Neuronal stem cell (in vitro differentiated cells): ENCODE results near the gene ATG9B.

Source experiments
- DNase-seq: peaks from one replicate; pipeline ENCODE4 v3.0.0-alpha.2; 2013; ENCODE audit warnings: low spot score
- H2AFZ ChIP-seq: one replicate; pipeline ENCODE4 v1.6.1; 2013; ENCODE audit warnings: mild to moderate bottlenecking, low read length, inconsistent platforms
- H2AK5ac ChIP-seq: 2 replicates; pipeline ENCODE4 v1.6.1; 2013; ENCODE audit warnings: low read depth, mild to moderate bottlenecking, inconsistent platforms, low read length, moderate library complexity, mixed read lengths
- H2BK120ac ChIP-seq: 2 replicates; pipeline ENCODE4 v1.6.1; 2013; ENCODE audit warnings: low read depth, mild to moderate bottlenecking, inconsistent platforms, low read length, moderate library complexity, mixed read lengths
- H2BK12ac ChIP-seq: one replicate; pipeline ENCODE4 v1.6.1; 2013; ENCODE audit warnings: low read length, inconsistent platforms
- H2BK15ac ChIP-seq: 2 replicates; pipeline ENCODE4 v1.6.1; 2013; ENCODE audit warnings: mild to moderate bottlenecking, low read length, inconsistent platforms, mixed read lengths
- H2BK5ac ChIP-seq: one replicate; pipeline ENCODE4 v1.6.1; 2013; ENCODE audit warnings: inconsistent platforms, mild to moderate bottlenecking, low read length, moderate library complexity
- H3K14ac ChIP-seq: one replicate; pipeline ENCODE4 v1.6.1; 2013; ENCODE audit warnings: low read length, inconsistent platforms
- H3K18ac ChIP-seq: 2 replicates; pipeline ENCODE4 v1.6.1; 2013; ENCODE audit warnings: low read length, inconsistent platforms
- H3K23ac ChIP-seq: 2 replicates; pipeline ENCODE4 v1.6.1; 2013; ENCODE audit warnings: low read depth, mild to moderate bottlenecking, mixed read lengths, low read length, inconsistent platforms; ENCODE audit not compliant: poor library complexity
- H3K27ac ChIP-seq: replicated peaks from 3 replicates; pipeline ENCODE4 v1.5.1; 2013; ENCODE audit warnings: low read length, inconsistent platforms
- H3K27me3 ChIP-seq, 3 experiments: 2 replicates each; pipeline ENCODE4 v1.6.1; 2013; ENCODE audit warnings: low read length in 3 of 3, mild to moderate bottlenecking in 2 of 3, inconsistent platforms in 1 of 3, low read depth in 1 of 3, mixed read lengths in 1 of 3, moderate library complexity in 1 of 3; ENCODE audit not compliant: control insufficient read depth in 3 of 3, insufficient read depth in 3 of 3
- H3K36me3 ChIP-seq, 2 donors: replicated peaks in 1 of 2; 2 replicates each; pipeline ENCODE4 v1.6.1; 2013; ENCODE audit warnings: low read length in 2 of 2; ENCODE audit not compliant: control insufficient read depth in 2 of 2, insufficient read depth in 2 of 2
- H3K4ac ChIP-seq: 2 replicates; pipeline ENCODE4 v1.6.1; 2013; ENCODE audit warnings: inconsistent platforms, mild to moderate bottlenecking, low read length, moderate library complexity
- H3K4me1 ChIP-seq, 2 donors: 1 replicate in 1 of 2; 2 replicates in 1 of 2; pipeline ENCODE4 v1.6.1; 2013; ENCODE audit warnings: low read length in 2 of 2, low read depth in 1 of 2; ENCODE audit not compliant: control insufficient read depth in 2 of 2, insufficient read depth in 1 of 2
- H3K4me2 ChIP-seq: one replicate; pipeline ENCODE4 v1.6.1; 2013; ENCODE audit warnings: mild to moderate bottlenecking, low read length, inconsistent platforms; ENCODE audit not compliant: insufficient read depth, poor library complexity, severe bottlenecking
- H3K4me3 ChIP-seq, 2 donors: 2 replicates each; pipeline ENCODE4 v1.5.1; 2013; ENCODE audit warnings: low read length in 2 of 2, mild to moderate bottlenecking in 2 of 2, inconsistent platforms in 1 of 2, moderate library complexity in 1 of 2
- H3K79me1 ChIP-seq: one replicate; pipeline ENCODE4 v1.6.1; 2013; ENCODE audit warnings: low read depth, mild to moderate bottlenecking, inconsistent platforms, low read length, moderate library complexity
- H3K9ac ChIP-seq: one replicate; pipeline ENCODE4 v1.6.1; 2013; ENCODE audit warnings: mild to moderate bottlenecking, low read depth, low read length, inconsistent platforms; ENCODE audit not compliant: poor library complexity
- H3K9me3 ChIP-seq, 2 donors: replicated peaks in 1 of 2; 2 replicates each; pipeline versions ENCODE3 to v1.6.1; 2013; ENCODE audit warnings: low read length in 2 of 2, mild to moderate bottlenecking in 2 of 2, inconsistent platforms in 1 of 2, low read depth in 1 of 2, mixed read lengths in 1 of 2, moderate library complexity in 1 of 2; ENCODE audit not compliant: control insufficient read depth in 2 of 2, insufficient read depth in 1 of 2
- H4K8ac ChIP-seq: one replicate; pipeline ENCODE4 v1.6.1; 2013; ENCODE audit warnings: low read depth, mild to moderate bottlenecking, inconsistent platforms, low read length, moderate library complexity
- H4K91ac ChIP-seq: one replicate; pipeline ENCODE4 v1.6.1; 2013; ENCODE audit warnings: low read length, low read depth, mild to moderate bottlenecking, inconsistent platforms; ENCODE audit not compliant: poor library complexity
- WGBS, 2 donors: extraction: QIAGEN DNeasy Blood & Tissue Kit; methylation state at CpG; one replicate each; pipeline ENCODE4 v1.1.7; 2013; ENCODE audit warnings: missing lambda C conversion rate in 2 of 2, mixed read lengths in 1 of 2; ENCODE audit not compliant: insufficient read length in 2 of 2, insufficient replicate concordance in 1 of 2; ENCODE audit errors: extremely low coverage in 2 of 2; 5-methylcytosine and 5-hydroxymethylcytosine counted together

Gene ATG9B

DNA sequence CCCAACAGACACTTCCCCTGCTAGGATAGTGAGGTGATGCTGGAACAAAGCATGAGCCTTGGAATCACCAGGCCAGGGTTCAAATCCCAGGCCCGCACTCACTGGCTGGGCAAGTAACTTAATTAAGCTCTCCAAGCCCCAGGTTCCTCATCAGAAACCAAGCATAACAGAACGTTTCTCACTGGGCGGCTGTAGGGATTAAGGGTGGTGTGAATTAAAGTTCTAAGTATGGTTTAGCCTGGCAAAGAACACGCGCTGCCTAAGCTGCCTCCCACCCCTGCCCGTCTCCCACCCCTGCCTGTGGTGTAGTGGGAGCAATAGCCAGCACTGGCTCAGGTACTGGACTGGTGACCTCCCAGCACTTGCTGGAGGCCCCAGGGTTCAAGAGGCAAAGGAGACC, 40.7 kb upstream of the ATG9B start:
- no peaks in the 10 kb centered on the region for H3K9me3 ChIP-seq
- WGBS, 2 donors: no CpG with 5 or more reads among the region's 6 CpGs

DNA sequence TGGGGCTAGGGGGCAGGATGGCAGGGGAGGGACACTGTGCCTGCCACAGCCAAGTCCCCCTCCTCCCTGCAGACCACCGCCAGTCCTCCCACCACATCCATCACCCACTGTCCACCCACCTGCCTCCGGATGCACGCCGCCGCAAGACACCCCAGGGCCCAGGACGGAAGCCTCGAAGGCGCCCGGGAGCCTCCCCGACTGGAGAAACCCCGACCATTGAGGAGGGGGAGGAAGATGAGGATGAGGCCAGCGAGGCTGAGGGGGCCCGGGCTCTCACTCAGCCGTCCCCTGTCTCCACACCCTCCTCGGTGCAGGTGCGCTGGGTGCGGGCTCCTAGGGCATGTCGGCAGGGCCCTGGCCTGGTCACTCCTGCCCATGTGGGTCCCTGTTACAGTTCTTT, 40.2 kb upstream of the ATG9B start:
- no CpG with 5 or more reads among the region's 18 CpGs for WGBS, 2 donors

More for the DNA sequence above, 40.7 kb upstream of the ATG9B start:
- DNase-seq: no peak
- no peak overlapping the region for H4K91ac ChIP-seq
- H3K36me3 ChIP-seq: peaks cover 32 to 71% of the 10 kb centered on the region in 2 donors
- H2BK5ac ChIP-seq: no peak overlapping the region
- no peak overlapping the region for H2AFZ ChIP-seq
- no peak overlapping the region for H3K4ac ChIP-seq
- H3K14ac ChIP-seq: no peak overlapping the region
- H2AK5ac ChIP-seq: no peak overlapping the region
- H2BK120ac ChIP-seq: no peak overlapping the region
- H3K4me3 ChIP-seq: no peak overlapping the region
- H3K27ac ChIP-seq: no peak overlapping the region
- no peak overlapping the region for H3K9ac ChIP-seq
- H3K4me1 ChIP-seq: peaks cover 15 to 24% of the 10 kb centered on the region in 2 donors
- no peak overlapping the region for H3K23ac ChIP-seq
- no peak overlapping the region for H3K4me2 ChIP-seq
- no peak overlapping the region for H2BK15ac ChIP-seq
- H3K79me1 ChIP-seq: peaks cover 4% of the 10 kb centered on the region
- H2BK12ac ChIP-seq: no peak overlapping the region
- no peak overlapping the region for H3K18ac ChIP-seq
- H3K27me3 ChIP-seq: peaks cover 0 to 18% (median 0%) of the 10 kb centered on the region in 3 experiments
- H4K8ac ChIP-seq: no peak overlapping the region

DNA sequence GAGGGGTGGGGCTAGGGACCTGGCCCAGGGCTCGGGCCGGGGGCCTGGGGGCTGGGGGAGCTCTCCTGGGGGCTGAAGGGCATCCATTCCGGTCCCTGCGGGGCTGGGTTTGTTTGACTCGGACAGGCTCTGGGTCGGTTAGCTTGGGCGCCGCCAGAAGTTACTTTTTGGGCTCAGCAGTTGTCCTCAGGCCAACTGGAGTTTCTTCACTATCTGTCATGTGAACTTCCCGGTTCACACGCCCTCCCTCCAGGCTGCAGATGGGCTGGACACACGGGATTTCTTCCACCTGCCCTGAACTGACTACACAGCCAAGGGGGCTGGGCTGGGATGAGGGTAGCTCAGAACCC, 38.9 kb upstream of the ATG9B start:
- Histone ChIP-seq H2BK120ac (no peak overlapping the region), H3K4me3 (no peak overlapping the region), H3K27ac (no peak overlapping the region), H4K91ac (no peak overlapping the region), H3K4me1 (peaks cover 17 to 33% of the 10 kb centered on the region in 2 donors), H3K9me3 (no peaks in the 10 kb centered on the region), H3K4ac (no peak overlapping the region), H2BK15ac (no peak overlapping the region), H3K9ac (no peak overlapping the region), H3K36me3 (peaks cover 28 to 57% of the 10 kb centered on the region in 2 donors), H3K18ac (no peak overlapping the region), H2AK5ac (no peak overlapping the region), H2BK12ac (no peak overlapping the region), H3K79me1 (peaks cover 4% of the 10 kb centered on the region), H3K27me3 (peaks cover 0 to 18% (median 0%) of the 10 kb centered on the region in 3 experiments), H4K8ac (no peak overlapping the region), H3K23ac (no peak overlapping the region), H3K14ac (no peak overlapping the region), H2AFZ (no peak overlapping the region), H3K4me2 (peak overlapping the region; percentile 64), H2BK5ac (no peak overlapping the region)
- no CpG with 5 or more reads among the region's 11 CpGs for WGBS, 2 donors
- DNase-seq: no peak

More for the DNA sequence above, 40.2 kb upstream of the ATG9B start:
- H3K9ac ChIP-seq: no peak overlapping the region
- no peaks in the 10 kb centered on the region for H3K9me3 ChIP-seq
- no peak overlapping the region for H2BK15ac ChIP-seq
- DNase-seq: no peak
- no peak overlapping the region for H2BK12ac ChIP-seq
- H3K27me3 ChIP-seq: peaks cover 0 to 18% (median 0%) of the 10 kb centered on the region in 3 experiments
- peaks cover 4% of the 10 kb centered on the region for H3K79me1 ChIP-seq
- no peak overlapping the region for H3K23ac ChIP-seq
- no peak overlapping the region for H3K18ac ChIP-seq
- no peak overlapping the region for H3K4ac ChIP-seq
- no peak overlapping the region for H3K4me3 ChIP-seq
- no peak overlapping the region for H3K14ac ChIP-seq
- H2AFZ ChIP-seq: no peak overlapping the region
- H2AK5ac ChIP-seq: no peak overlapping the region
- H2BK120ac ChIP-seq: no peak overlapping the region
- peaks cover 15 to 24% of the 10 kb centered on the region in 2 donors for H3K4me1 ChIP-seq
- H2BK5ac ChIP-seq: no peak overlapping the region
- H3K4me2 ChIP-seq: no peak overlapping the region
- no peak overlapping the region for H4K8ac ChIP-seq
- H3K27ac ChIP-seq: no peak overlapping the region
- H4K91ac ChIP-seq: no peak overlapping the region
- H3K36me3 ChIP-seq: peaks cover 29 to 66% of the 10 kb centered on the region in 2 donors

DNA sequence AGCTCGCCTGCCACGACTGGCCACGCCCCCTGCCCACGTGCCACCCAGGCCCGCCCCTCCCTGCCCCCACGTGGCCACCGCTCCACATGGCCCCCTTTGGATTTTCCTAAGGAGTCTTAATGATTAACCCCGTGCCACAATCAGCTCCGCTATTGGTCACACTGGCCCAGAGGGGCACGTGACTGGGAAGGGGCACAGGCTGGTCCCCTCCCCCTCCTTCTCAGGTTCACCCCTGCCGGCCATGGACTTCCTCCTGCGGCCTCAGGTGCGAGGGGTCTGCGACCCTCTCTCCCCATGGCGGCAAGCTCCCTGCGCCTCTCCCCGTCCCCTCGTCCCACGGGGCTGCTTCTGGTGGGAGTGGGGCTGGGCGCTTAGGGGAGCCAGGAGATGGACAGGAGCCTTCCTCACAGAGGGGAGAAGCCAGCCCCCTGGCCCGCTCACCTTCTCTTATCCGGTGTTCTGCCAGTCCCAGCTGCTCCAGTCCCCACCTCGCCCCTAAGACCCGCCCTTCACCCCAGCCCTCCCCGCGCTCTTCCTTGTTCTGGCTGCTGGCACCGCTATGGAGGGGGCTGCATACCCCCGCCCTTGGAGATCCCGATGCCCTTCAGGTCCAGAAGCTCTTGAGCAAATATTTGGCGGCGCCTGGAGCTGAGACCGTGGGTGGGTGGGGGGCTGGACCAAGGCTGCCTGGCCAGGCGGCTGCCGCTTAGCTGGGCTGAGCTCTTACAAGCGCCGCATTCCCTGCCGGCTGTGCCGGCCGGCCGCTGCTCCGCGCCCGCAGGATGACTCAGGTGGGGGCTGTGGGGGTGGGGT, 38.3 kb upstream of the ATG9B start:
- H2BK15ac ChIP-seq: no peak overlapping the region
- peaks cover 17 to 34% of the 10 kb centered on the region in 2 donors for H3K4me1 ChIP-seq
- H4K91ac ChIP-seq: no peak overlapping the region
- H3K23ac ChIP-seq: peak overlapping the region; percentile 75
- no peak overlapping the region for H2BK5ac ChIP-seq
- no CpG with 5 or more reads among the region's 43 CpGs for WGBS, 2 donors
- peak overlapping the region in 1 of 2 donors; percentile 73 for H3K4me3 ChIP-seq
- peaks cover 4% of the 10 kb centered on the region for H3K79me1 ChIP-seq
- peak; percentile 77 for DNase-seq
- no peak overlapping the region for H3K14ac ChIP-seq
- peak overlapping the region; percentile 67 for H2BK12ac ChIP-seq
- H3K9ac ChIP-seq: peak overlapping the region; percentile 75
- no peak overlapping the region for H3K27ac ChIP-seq
- peak overlapping the region; percentile 85 for H2AK5ac ChIP-seq
- H3K4ac ChIP-seq: no peak overlapping the region
- no peaks in the 10 kb centered on the region for H3K9me3 ChIP-seq
- H4K8ac ChIP-seq: no peak overlapping the region
- H2AFZ ChIP-seq: no peak overlapping the region
- peaks cover 22 to 51% of the 10 kb centered on the region in 2 donors for H3K36me3 ChIP-seq
- H3K27me3 ChIP-seq: peaks cover 0 to 18% (median 0%) of the 10 kb centered on the region in 3 experiments
- no peak overlapping the region for H2BK120ac ChIP-seq
- peak overlapping the region; percentile 64 for H3K4me2 ChIP-seq
- H3K18ac ChIP-seq: peak overlapping the region; percentile 88
